Umbilical cord (tissue), 2 donors: ENCODE results near the gene GLG1. TPM values are rescaled to one million over a fixed set of nuclear protein-coding genes. Genes with fewer than 3 reads are reported as not detected.

Source experiments
- DNase-seq: peaks from one replicate; pipeline ENCODE4 v3.0.0-alpha.2; 2015; ENCODE audit warnings: low spot score
- total RNA-seq: library from RNA; depleted of rRNA; stranded (reverse); fragments of >200 nt; gene quantifications from one replicate; pipeline ENCODE4 v1.2.3, GENCODE V29; 2014; ENCODE audit warnings: low replicate concordance; ENCODE audit not compliant: insufficient read depth

Gene GLG1
- total RNA-seq, 1 donor from 2014 or later, result 103 TPM

- no peak for DNase-seq
These were observed 2.0 kb upstream of the GLG1 start for GRCh38 chr16:74608944-74609343.

- no peak for DNase-seq
These were observed 1.5 kb upstream of the GLG1 start for GRCh38 chr16:74608381-74608780.

GRCh38 chr16:74607962-74608356 lies 1.0 kb upstream of the GLG1 start:
- peak; percentile 30 for DNase-seq

- DNase-seq, result no peak
These were observed 522 bp upstream of the GLG1 start for GRCh38 chr16:74607310-74607961.

GRCh38 chr16:74605746-74606520 lies 981 bp downstream of the GLG1 start:
- DNase-seq, result no peak

- DNase-seq, result no peak
These were observed 1.6 kb downstream of the GLG1 start for GRCh38 chr16:74605332-74605731.

- DNase-seq, result peak; percentile 10
These were observed 3.1 kb downstream of the GLG1 start for GRCh38 chr16:74603848-74604247.

- DNase-seq, result no peak
These were observed 5.6 kb downstream of the GLG1 start for GRCh38 chr16:74601126-74601871.

- no peak for DNase-seq
These were observed 10.3 kb downstream of the GLG1 start for GRCh38 chr16:74596586-74596985.

- DNase-seq, result no peak
These were observed 14.1 kb downstream of the GLG1 start for GRCh38 chr16:74592847-74593246.

GRCh38 chr16:74591876-74592650 lies 14.9 kb downstream of the GLG1 start:
- no peak for DNase-seq

GRCh38 chr16:74586948-74587347 lies 20.0 kb downstream of the GLG1 start:
- no peak for DNase-seq

- no peak for DNase-seq
These were observed 21.0 kb downstream of the GLG1 start for GRCh38 chr16:74585846-74586443.

- no peak for DNase-seq
These were observed 22.8 kb downstream of the GLG1 start for GRCh38 chr16:74583926-74584666.

- DNase-seq, result no peak
These were observed 23.9 kb downstream of the GLG1 start for GRCh38 chr16:74582970-74583369.

GRCh38 chr16:74580833-74581232 lies 26.1 kb downstream of the GLG1 start:
- DNase-seq, result no peak

GRCh38 chr16:74578838-74579237 lies 28.1 kb downstream of the GLG1 start:
- DNase-seq, result no peak

GRCh38 chr16:74578433-74578832 lies 28.5 kb downstream of the GLG1 start:
- DNase-seq, result peak; percentile 10

- DNase-seq, result no peak
These were observed 29.0 kb downstream of the GLG1 start for GRCh38 chr16:74577882-74578366.
